ENCODE results near the gene ARHGEF11. TPM values are rescaled to one million over a fixed set of nuclear protein-coding genes. Genes with fewer than 3 reads are reported as not detected.

The ARHGEF11 gene
- total RNA-seq, 1 experiment from 2014 or later, result 38.1 TPM

GRCh38 chr1:157040802-157041201 lies 4.7 kb downstream of the ARHGEF11 start:
- peaks cover 46% of the 10 kb centered on the region for H3K4me1 Mint-ChIP-seq
- ATAC-seq (no peak), DNase-seq (ENCODE audit: low spot score) (no peak)
- ChIA-PET CTCF (interaction anchor here (1.0 kb wide), 1 partner anchor 116 kb away, joined by 4 read pairs; no protein-coding TSS in a partner anchor), POLR2A (no interaction called here)
- no peak overlapping the region for H3K27ac Mint-ChIP-seq
- no peaks in the 10 kb centered on the region for H3K27me3 Mint-ChIP-seq (ENCODE audit: low read depth)
- H3K9me3 Mint-ChIP-seq, result no peaks in the 10 kb centered on the region
- H3K36me3 Mint-ChIP-seq, result peaks cover 3% of the 10 kb centered on the region; the same call in 1 of the 2 replicates
- TF ChIP-seq ZNF425 (CRISPR knock-in tag; conservative IDR thresholded peaks at IDR 0.05), result no peak
- no peak for TF ChIP-seq PRRX2 (CRISPR knock-in tag; IDR thresholded peaks at IDR 0.05)
- no peak for TF ChIP-seq JAZF1 (CRISPR knock-in tag; IDR thresholded peaks at IDR 0.05)
- no peak for TF ChIP-seq NR3C1 (CRISPR knock-in tag; conservative IDR thresholded peaks at IDR 0.05; ENCODE audit: low read depth)
- TF ChIP-seq ZNF532 (CRISPR knock-in tag; IDR thresholded peaks at IDR 0.05; ENCODE audit: borderline replicate concordance), result no peak
- TF ChIP-seq ATF1 (CRISPR knock-in tag; IDR thresholded peaks at IDR 0.05), result no peak
- no peak for TF ChIP-seq TCF7 (CRISPR knock-in tag; IDR thresholded peaks at IDR 0.05; ENCODE audit: low read depth)
- TF ChIP-seq MXD4 (CRISPR knock-in tag; IDR thresholded peaks at IDR 0.05; ENCODE audit: borderline replicate concordance), result no peak
- no peak overlapping the region for H3K4me3 Mint-ChIP-seq

- no peak overlapping the region for H3K4me3 Mint-ChIP-seq
- H3K27me3 Mint-ChIP-seq (ENCODE audit: low read depth), result no peaks in the 10 kb centered on the region
- DNase-seq (ENCODE audit: low spot score) (no peak), ATAC-seq (no peak)
- H3K27ac Mint-ChIP-seq, result no peak overlapping the region
- H3K4me1 Mint-ChIP-seq, result peaks cover 11% of the 10 kb centered on the region
- CTCF ChIA-PET, result no interaction called here
- H3K36me3 Mint-ChIP-seq, result no peaks in the 10 kb centered on the region
- H3K9me3 Mint-ChIP-seq, result no peaks in the 10 kb centered on the region
- POLR2A ChIA-PET, result no interaction called here
- TF ChIP-seq E2F4 (CRISPR knock-in tag; IDR thresholded peaks at IDR 0.05; ENCODE audit: borderline replicate concordance, low read depth), result no peak
- no peak for TF ChIP-seq ARID4B (CRISPR knock-in tag; IDR thresholded peaks at IDR 0.05; ENCODE audit: borderline replicate concordance)
- TF ChIP-seq TEAD1 (CRISPR knock-in tag; IDR thresholded peaks at IDR 0.05), result no peak
- TF ChIP-seq GABPB1 (CRISPR knock-in tag; IDR thresholded peaks at IDR 0.05), result no peak
- no peak for TF ChIP-seq JAZF1 (CRISPR knock-in tag; IDR thresholded peaks at IDR 0.05)
- no peak for TF ChIP-seq SMAD3 (CRISPR knock-in tag; IDR thresholded peaks at IDR 0.05; ENCODE audit: borderline replicate concordance)
- TF ChIP-seq PRDM15 (CRISPR knock-in tag; IDR thresholded peaks at IDR 0.05), result no peak
- TF ChIP-seq ZNF671 (CRISPR knock-in tag; IDR thresholded peaks at IDR 0.05), result no peak
These were observed 10.4 kb downstream of the ARHGEF11 start for GRCh38 chr1:157035121-157035520.
